T1000 (cell line): ENCODE results near the gene DRAXIN.

Experiments used
- DNase-seq: peaks from one replicate; lab custom pipeline; 2025; ENCODE audit warnings: mixed read lengths; lab: John Stamatoyannopoulos, UW

DRAXIN gene, protein sequence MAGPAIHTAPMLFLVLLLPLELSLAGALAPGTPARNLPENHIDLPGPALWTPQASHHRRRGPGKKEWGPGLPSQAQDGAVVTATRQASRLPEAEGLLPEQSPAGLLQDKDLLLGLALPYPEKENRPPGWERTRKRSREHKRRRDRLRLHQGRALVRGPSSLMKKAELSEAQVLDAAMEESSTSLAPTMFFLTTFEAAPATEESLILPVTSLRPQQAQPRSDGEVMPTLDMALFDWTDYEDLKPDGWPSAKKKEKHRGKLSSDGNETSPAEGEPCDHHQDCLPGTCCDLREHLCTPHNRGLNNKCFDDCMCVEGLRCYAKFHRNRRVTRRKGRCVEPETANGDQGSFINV

DNA sequence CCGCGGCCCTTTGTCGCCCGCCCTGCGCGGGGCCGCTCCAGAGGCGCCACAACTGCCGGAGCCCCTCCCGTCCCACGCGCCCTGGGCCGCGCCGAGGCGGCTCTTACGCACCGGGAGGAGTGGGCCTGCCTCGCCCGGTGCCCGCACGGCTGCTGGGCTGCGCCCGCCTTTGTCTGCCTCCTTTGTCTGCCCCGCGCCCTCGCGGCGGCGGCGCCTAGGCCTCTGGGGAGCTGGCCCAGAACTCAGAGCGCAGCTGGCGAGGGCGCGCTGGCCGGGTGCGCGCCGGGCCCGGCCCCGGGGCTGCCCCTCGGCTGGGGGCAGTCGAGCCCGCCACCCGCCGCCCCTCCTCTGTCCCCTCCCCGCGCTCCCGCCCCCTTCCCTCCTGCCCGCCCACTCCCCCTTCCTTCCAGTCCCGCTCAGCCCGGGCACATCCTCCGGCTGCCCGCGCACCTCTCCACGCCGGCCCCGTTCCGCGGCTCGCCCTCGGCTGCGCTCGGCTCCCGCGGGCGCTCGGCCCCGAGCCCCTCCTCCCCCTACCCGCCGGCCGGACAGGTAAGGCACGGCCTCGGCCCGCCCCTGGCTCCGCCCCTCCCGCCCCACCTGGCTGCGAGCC is at the start of gene DRAXIN:
Gene DRAXIN (plus strand): TSS at position 409 of the 613 bp plus-strand sequence. CDS start 14,549 bp downstream, outside the sequence.
- no peak for DNase-seq

DNA sequence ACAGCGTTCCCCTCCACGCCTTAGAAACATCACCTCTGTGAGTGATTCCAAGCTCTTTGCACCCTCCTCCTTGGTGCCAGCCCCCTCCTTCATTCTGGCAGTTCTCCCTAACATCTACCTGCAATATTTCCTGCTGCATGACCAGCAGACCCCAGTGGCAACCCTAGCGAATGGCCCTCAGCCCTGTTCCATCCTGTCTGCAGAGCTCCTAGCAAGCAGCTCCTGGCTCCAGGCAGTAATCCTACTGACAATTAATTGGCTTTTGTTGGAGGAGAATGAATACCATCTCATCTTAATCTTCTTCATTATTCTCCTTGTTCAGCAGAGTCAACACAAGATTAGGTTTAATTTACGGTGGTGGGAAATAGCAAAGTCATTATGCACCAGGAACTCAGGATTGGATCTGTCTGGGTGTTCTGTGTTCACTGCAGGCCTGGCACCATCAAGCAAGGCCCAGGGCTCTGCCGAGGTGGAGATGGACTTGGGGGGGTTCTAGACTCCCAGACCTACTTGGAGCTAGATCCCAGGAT is 49.7 kb upstream of the DRAXIN start:
- no peak for DNase-seq

DNA sequence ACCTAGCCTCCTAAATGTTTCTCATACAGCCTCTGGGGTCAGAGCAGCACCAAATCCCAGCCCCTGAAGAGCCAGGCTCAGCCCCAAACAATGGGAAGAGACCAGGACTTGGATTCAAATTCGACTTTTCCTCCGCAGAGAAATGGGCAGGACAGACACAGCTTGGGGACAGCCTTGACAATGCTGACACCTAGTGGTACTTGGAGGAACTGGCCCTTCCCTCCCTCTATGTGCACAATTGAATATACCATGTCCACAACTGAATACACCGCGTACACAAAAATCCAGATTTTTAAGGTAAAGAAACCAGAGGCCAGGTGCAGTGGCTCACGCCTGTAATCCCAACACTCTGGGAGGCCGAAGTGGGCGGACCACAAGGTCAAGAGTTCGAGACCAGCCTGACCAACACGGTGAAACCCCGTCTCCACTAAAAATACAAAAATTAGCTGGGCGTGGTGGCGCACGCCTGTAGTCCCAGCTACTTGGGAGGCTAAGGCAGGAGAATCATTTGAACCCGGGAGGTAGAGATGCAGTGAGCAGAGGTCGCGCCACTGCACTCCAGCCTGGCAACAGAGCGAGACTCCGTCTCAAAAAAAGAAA is 49.0 kb upstream of the DRAXIN start:
- peak; percentile 23 for DNase-seq

DNA sequence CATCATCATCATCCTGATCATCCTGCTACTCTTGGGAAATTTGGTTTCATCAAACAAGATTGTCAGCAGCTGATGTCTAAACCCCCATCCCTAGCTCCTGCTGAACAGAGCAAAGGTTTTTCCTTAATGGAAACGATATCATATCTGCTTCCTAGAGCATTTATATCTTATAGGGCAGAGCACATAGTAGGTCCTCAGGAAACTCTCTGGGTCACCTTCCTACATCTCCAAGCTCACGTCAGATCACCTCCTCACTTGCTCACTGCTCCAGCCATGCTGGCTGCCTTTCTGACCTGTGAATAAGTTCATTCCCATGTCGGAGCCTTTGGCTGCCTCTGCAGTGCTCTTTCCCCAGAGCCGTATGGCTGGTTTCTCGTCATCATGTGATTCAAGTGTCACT is 47.7 kb upstream of the DRAXIN start:
- DNase-seq = no peak

DNA sequence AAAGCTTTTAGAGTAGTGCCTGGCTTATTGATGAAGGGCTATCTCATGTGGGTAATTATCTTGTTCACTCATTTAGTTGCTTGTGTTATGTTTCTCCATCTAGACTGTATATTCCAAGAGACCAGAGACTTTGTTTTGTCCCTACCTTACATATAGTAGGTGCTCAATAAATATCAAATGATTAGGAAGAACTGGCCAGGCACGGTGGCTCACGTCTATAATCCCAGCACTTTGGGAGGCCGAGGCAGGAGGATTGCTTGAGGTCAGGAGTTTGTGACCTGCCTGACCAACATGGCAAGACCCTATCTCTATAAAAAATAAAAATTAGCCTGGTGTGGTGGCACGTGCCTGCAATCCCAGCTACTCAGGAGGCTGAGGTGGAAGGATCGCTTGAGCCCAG is 46.2 kb upstream of the DRAXIN start:
- no peak for DNase-seq

DNA sequence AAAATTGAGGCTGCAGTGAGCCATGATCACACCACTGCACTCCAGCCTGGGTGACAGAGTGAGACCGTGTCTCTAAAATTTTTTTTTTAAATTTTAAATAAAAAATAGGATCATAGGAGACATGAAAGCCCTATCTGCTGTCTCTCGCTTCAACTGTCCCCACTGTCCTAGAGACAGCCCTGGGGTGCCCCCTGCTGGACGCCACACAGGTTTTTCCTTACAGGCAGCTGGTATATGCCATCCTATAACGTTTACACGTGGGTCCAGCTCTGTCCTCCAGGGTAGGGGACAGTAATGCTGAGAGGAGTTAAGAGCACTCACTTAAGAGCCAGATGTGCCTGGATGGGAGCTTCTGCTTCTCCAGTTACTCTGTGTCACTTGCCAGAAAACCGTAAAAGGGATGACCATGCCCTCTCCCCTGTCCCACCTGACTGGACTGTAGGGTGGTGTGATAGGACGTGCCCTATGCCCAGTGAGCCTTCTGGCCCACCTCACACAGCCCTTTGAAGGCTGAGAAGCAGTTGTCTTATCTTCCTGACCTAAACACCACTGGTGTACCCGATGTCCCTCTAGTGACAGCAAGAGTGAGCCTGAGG is 45.7 kb upstream of the DRAXIN start:
- DNase-seq = peak; percentile 62

DNA sequence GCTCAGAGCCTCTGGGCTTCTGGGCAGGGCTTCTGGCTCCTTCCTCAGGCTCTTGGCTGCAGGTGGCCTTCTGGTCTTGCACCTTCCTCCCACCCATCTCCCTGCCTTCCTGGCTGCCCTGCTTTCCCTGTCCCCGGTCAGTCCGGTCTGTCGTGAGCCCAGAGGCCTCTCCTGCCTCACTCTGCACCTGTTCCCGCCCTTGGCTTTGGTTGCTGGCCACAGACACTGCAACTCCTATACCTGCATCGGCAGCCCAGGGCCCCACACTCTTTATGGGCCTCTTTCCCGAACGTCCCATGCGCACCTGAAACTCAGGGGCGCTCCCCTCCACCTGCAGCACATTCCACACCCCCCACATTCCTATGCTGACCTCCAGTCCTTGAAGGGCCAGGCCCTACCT is 45.2 kb upstream of the DRAXIN start:
- DNase-seq = no peak

DNA sequence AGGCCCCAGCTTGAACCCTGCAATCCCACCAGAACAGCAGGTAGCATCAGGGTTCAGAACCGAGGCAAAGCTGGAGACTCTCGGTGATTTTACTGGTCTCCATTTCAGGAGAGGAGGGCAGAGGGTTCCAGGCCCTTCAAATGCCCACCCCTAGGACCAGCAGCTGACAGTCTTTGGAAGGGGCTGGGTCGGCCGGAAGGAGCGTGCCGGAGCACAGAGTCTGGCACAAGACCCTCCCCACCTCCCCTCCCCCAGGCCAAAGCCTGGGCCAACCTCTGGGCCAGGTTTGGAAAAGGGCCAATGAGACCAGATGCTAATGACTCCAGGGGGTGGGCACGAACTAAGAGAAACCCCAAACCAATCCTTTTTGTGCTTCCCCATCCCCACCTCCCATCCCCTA is 44.2 kb upstream of the DRAXIN start:
- no peak for DNase-seq

DNA sequence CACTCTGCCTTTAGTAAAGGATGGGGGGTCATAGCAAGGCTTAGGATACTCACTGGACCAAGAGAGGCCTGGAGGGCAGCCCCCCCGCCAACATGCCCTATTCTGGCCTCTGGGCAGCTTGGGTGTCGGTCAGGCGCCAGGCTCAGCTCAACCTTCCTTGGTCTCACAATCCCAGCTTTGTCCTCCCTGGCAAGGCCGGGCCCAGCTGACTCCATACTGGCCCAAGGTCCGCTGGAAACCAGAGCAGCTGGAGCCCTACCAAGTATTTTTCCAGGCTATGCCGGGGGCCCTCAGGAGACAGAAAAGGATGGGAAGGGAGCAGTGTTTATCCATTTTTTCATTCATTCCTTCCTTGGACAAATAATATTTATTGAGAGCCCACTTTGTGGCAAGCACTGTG is 43.5 kb upstream of the DRAXIN start:
- DNase-seq = no peak

DNA sequence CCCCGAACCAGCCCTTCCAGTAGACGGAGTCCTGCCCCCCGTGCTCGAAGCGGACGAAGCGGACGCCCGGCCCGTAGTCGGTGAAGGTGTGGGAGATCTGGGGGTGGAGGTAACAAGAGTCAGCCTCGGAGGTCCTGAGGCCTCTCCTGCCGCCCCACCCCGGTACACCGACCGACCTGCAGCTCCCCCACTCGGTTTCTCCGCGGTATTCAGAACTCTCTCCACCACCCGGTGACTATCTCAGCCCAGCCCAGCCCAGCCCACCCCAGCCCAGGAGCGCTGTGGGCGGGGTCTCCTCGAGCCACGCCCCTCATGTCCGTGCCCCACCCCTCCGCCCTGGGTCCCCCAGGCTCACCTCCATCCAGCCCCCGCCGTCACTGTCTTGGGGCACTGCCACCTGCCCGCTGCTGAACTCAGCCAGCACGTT is 42.8 kb upstream of the DRAXIN start:
- DNase-seq = no peak

DNA sequence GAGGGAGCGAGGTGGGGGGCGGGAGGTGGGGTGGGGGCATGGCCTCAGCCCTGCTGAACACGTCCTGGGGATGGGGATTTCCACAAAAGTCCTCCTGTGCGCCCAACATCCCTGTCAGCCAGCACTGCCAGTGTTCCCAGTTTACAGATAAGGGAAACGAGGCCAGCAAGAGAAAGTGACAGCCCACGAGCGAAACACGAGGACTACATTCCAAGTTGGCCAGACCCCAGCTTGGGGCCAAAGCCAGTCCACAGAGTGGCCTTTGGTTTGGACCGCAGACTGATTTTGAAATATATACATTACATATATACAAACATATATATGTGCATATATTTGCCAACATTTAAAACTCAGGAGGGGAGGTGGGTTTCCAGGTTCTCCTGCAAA is 42.3 kb upstream of the DRAXIN start:
- no peak for DNase-seq

DNA sequence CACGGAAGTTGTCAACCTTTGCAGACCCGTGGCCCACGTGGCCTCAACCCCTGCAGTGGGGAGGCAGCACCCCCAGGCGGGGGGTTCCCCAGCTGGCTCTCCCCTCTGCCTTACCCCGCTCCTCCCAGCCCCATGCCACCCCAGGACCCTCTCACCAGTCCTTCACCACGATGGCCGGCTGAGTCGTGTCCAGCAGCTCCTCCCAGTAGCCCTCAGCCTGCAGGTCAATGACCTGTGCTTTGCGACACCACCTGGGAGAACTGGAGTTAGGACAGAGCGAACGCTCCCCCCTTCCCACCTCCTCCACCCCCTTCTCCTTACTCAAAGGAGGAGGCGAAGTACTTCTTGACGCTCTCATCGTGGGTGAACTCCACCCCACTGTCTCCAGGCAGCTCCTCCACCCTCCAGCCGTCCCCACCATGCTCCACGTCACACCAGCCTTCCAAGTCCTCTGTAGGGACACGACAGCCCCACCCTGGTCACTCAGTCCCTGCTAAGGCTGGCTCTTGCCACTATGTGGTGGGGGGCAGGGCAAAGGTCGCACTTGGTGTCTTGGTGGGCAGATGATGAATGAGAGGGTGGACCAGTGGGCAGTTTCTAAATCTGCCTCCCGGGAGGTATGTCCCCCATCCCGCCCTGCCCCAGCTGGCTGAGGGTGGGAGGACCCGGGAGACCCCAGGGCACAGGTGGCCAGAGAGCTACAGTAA is 41.7 kb upstream of the DRAXIN start:
- no peak for DNase-seq

DNA sequence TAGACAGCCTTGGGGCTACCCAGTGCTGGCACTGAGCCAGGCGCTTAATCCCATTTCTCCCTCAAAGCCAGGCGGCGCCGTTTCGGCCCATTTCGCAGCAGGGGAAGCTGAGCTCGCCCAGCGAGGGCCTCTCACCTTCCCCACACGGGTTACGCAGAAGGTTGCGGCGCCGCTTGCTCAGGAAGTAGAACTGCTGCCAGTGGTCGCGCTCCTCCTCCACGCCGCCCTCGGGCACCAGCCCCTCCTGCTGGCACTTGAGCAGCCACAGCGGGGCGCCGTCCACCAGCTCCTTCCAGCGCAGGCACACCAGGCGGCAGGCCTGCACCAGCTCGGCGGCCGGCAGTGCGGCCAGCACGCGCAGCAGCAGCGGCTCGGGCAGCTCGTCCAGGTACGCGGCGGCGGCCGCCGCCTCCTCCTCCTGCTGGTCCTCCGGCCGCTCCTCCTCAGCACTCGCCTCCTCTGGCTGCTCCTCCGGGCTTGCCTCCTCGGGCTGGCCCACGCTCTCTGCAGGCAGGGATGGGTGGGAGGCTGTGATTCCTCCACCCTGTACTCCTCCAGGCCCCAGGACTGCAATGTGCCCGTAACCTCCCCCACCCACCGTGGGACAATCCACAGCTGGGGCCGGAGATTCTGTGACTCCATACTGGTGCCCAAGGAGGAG is 41.0 kb upstream of the DRAXIN start:
- no peak for DNase-seq

DNA sequence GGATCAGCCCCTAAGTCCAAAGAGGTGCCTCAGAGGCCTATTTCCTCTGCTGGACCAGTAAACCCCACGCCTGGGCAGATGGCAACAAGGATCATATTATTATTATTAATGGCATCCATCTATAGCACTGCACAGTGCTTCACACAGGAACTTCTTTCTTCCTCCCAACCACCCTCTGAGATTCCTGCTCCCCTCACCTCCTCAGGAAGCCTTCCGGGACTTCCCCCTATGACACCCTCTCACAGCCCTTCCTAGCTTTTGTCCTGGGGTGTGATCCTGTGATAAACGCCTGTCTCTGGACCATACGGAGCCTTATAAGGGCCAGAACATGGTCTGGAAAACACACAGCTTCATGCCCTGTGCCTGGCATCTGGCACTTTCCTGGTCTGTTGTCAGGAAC is 40.5 kb upstream of the DRAXIN start:
- DNase-seq = no peak

DNA sequence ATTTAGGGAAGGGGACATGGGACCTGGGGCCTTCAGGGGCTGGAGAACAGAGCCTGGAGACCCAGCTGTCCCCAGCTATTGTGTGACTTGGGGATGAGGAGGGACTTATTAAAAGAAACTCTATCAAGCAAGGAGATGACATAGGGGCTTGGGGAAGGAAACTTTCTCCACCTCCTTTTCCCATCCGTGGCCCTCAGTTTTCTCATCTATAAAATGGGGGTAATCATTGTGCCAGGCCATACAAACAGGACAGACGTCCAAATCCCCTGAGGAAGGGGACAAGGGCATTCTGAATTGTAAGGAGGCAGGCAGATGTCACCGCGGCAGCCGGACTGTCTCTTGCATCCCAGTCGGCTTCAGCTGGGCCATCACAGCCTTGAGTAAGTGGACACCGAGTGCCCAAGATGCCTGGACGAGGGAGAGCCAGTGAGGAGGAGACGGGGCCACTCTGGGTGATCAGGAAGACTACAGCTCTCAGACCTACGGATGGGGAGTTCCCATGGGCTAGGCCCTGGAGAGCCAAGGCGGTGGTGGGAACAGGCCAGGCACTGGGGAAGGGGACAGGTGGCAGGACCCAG is 39.2 kb upstream of the DRAXIN start:
- DNase-seq = no peak

DNA sequence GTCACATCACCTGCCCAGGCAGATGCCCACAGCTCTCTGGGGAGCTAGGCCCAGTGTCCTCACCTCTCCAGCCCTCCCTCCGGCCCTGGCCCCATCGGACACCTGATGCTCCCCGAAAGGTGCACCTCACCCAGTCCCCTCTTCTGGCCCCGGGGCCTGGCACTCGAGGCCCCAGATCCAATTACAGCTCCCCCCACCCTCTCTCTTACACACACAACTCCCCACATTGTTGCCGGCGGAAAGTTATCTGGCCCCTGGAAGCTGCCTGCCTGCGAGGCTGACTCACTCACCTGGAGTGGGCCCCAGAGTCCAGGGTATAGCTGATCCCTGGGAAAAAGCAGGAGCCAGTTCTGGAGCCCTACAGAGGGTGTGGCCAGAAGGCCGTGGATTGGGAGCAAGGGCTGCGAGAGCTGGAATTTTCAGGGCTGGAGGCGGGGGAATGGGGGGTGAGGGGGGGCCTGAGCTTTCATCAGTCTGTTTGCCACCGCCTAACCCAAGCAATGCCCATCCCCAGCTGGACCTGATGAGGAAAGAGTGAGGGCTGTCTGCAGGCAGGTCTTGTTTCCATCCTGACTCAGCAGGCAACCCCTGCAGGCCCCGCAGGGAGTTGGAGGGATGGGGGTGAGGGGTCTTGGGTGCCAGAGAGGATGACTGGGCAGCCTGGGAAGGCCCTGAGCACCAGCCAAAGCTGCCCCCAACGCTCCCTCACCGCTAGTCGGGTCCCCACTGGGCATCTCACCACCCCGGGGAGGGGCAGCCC is 38.2 kb upstream of the DRAXIN start:
- no peak for DNase-seq

DNA sequence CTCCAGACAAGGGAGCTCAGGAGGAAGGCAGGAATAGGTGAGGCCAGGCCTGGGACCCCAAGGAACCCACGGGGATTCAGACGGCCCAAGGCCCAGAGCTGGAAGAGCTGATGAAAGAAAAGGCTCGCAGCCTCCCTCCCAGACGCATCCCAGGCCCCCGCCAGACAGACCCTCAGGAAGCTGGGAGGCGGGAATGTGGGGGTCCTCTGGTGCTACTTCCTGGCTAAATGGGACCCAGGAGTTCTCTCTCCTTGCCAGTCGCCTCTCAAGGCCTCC is 37.7 kb upstream of the DRAXIN start:
- no peak for DNase-seq

DNA sequence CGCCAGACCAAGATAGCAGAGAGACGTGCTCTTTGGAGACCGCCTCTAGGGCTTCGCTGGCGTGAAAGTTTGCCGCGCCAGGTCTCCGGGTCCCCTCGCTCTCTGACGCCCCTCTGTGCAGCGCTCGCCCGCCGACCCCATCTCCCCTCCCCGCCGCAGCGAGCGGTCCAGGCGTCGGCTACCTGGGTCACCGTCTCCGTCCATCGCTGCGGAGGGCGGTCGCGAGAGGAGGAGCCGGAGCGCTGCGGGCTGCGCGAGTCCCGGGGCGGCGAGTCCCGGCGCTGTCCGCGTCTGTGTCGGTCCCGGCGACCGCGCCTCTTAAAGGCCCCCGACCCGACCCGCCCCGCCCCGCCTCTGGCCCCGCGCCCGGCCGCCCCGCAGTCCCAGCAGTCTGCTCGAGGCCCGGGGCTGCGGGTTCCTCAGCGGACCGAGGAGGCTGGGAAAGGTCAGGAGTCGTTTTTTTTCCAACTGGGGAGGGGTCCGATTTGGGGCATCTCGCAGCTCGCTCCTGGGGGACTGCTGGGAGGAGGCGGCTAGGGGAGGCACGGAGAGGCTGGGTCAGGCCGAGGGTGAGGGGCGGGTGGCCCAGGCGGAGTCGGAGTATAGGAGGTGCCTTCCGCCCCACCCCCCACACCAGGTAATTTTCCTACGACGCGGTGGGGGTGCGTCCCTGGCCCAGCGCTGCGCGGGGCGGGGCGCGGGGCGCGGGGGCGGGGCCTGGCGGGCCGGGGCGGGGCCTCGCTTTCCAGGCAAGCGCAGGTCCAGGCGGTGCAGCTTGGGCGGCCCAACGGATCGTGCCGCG is 37.2 kb upstream of the DRAXIN start, which contains the start of the genes FBXO2 and FBXO44:
Gene FBXO2 (minus strand): TSS at position 293 of the 802 bp plus-strand sequence. CDS start 89 bp downstream, at position 204.
Gene FBXO44 (plus strand): TSS at position 741 of the 802 bp plus-strand sequence. CDS start 959 bp downstream, outside the sequence.
- DNase-seq = peak; percentile 24
